Renal cortex interstitium (tissue), 15 donors: ENCODE results near the gene CACNA2D1. TPM values are rescaled to one million over a fixed set of nuclear protein-coding genes. Genes with fewer than 3 reads are reported as not detected.

Experiments
- DNase-seq, 11 donors: peaks; one replicate each; pipeline ENCODE4 v3.0.0-alpha.2; 2013; ENCODE audit warnings: low read depth in 9 of 11, low spot score in 4 of 11; ENCODE audit errors: extremely low read depth in 1 of 11
- long read RNA-seq, 16 experiments: transcript quantifications; one replicate each; lab custom pipeline, GENCODE V29; 2026
- polyA plus RNA-seq, 3 donors: library from polyadenylated mRNA; unstranded; fragments of 120-200 nt; gene quantifications; one replicate each; pipeline ENCODE4 v1.2.1, GENCODE V29; 2013; ENCODE audit not compliant: insufficient read length in 3 of 3

The CACNA2D1 gene
- polyA plus RNA-seq = 10 to 100 TPM; 28.2 to 30.7 (median 30.2) TPM
- long read RNA-seq, donor 1 = 0 reads
- long read RNA-seq, donor 2 = 0 reads
- long read RNA-seq, donor 3 = 0 reads
- long read RNA-seq, donor 4 = 0 reads
- long read RNA-seq, donor 5 = 0 reads
- long read RNA-seq, donor 6 = 0 reads
- long read RNA-seq, donor 7, partial matches to known transcripts = 7 of 7 reads
- long read RNA-seq, donor 7, other reads (novel, unspliced or antisense) = 0 of 7 reads
- long read RNA-seq, donor 8 = 0 reads
- long read RNA-seq, donor 9 = 0 reads
- long read RNA-seq, donor 10 = 0 reads
- long read RNA-seq, donor 11 = 0 reads
- long read RNA-seq, donor 12 = 0 reads
- long read RNA-seq, donor 13 = 0 reads
- long read RNA-seq, donor 14 = 0 reads
- long read RNA-seq, donor 15 = 0 reads
- long read RNA-seq, donor 16 = 0 reads

- DNase-seq = peak; percentile 42 to 83 (median 76)
Observed at GRCh38 chr7:82443547-82444219, at the start of gene CACNA2D1. Gene CACNA2D1, minus strand, starts transcription at chr7:82443777.

- peak in 4 of 11 donors; percentile 1 to 22 (median 7) for DNase-seq
Observed at GRCh38 chr7:82481499-82482097, 38.0 kb upstream of the CACNA2D1 start.

- DNase-seq = no peak
Observed at GRCh38 chr7:82477733-82478515, 34.3 kb upstream of the CACNA2D1 start.

GRCh38 chr7:82472966-82473365 lies 29.4 kb upstream of the CACNA2D1 start:
- DNase-seq = no peak

- no peak for DNase-seq
Observed at GRCh38 chr7:82471351-82472020, 27.9 kb upstream of the CACNA2D1 start.

GRCh38 chr7:82469207-82469606 lies 25.6 kb upstream of the CACNA2D1 start:
- DNase-seq = no peak

- no peak for DNase-seq
Observed at GRCh38 chr7:82468435-82468834, 24.9 kb upstream of the CACNA2D1 start.

GRCh38 chr7:82467020-82467419 lies 23.4 kb upstream of the CACNA2D1 start:
- no peak for DNase-seq

GRCh38 chr7:82464372-82464771 lies 20.8 kb upstream of the CACNA2D1 start:
- DNase-seq = no peak

GRCh38 chr7:82455295-82455694 lies 11.7 kb upstream of the CACNA2D1 start:
- no peak for DNase-seq

- no peak for DNase-seq
Observed at GRCh38 chr7:82450759-82451158, 7.2 kb upstream of the CACNA2D1 start.

- no peak for DNase-seq
Observed at GRCh38 chr7:82449910-82450309, 6.3 kb upstream of the CACNA2D1 start.

GRCh38 chr7:82446897-82447296 lies 3.3 kb upstream of the CACNA2D1 start:
- no peak for DNase-seq

GRCh38 chr7:82445271-82445670 lies 1.7 kb upstream of the CACNA2D1 start:
- DNase-seq = no peak

- DNase-seq = peak in 3 of 11 donors; percentile 9 to 36 (median 22)
Observed at GRCh38 chr7:82444220-82444909, 788 bp upstream of the CACNA2D1 start.

GRCh38 chr7:82443036-82443546 lies 486 bp downstream of the CACNA2D1 start:
- DNase-seq = peak in 4 of 11 donors; percentile 19 to 45 (median 27)

- DNase-seq = peak in 4 of 11 donors; percentile 9 to 36 (median 22)
Observed at GRCh38 chr7:82442492-82443035, 1.0 kb downstream of the CACNA2D1 start.
